Left ventricle myocardium inferior (tissue), 1 donor: ENCODE results near the gene IGFBP7. TPM values are rescaled to one million over a fixed set of nuclear protein-coding genes. Genes with fewer than 3 reads are reported as not detected.

Source experiments
- DNase-seq: peaks from one replicate; pipeline ENCODE4 v3.0.0-alpha.2; 2020
- H3K27ac ChIP-seq: fragments of 200-600 bp; replicated peaks from 2 replicates; pipeline ENCODE4 v1.8.0; 2021
- H3K27me3 ChIP-seq: fragments of 200-600 bp; 2 replicates; pipeline ENCODE4 v1.8.0; 2021; ENCODE audit warnings: low read depth
- H3K36me3 ChIP-seq: fragments of 200-600 bp; 2 replicates; pipeline ENCODE4 v1.8.0; 2021
- H3K4me1 ChIP-seq: fragments of 200-600 bp; 2 replicates; pipeline ENCODE4 v1.8.0; 2021
- H3K4me3 ChIP-seq: fragments of 200-600 bp; 2 replicates; pipeline ENCODE4 v1.8.0; 2021; ENCODE audit warnings: mild to moderate bottlenecking, moderate library complexity
- H3K9me3 ChIP-seq: fragments of 200-600 bp; replicated peaks from 2 replicates; pipeline ENCODE4 v1.8.0; 2021
- CTCF ChIP-seq: fragments of 200-600 bp; IDR thresholded peaks from 2 replicates; pipeline ENCODE4 v1.8.0; 2021; ENCODE audit warnings: antibody characterized with exemption, mild to moderate bottlenecking, borderline replicate concordance
- intact Hi-C: fragments of 100-400 bp; cut with micrococcal nuclease; formaldehyde crosslinking; loops from one replicate; pipeline ENCODE4 v1.11.0; 2022
- total RNA-seq: library from RNA; stranded (reverse); fragmentation: NEBNext Ultra II Directional; extraction: Animal tissue kit (Norgen Biotek cat#: 25700); gene quantifications from one replicate; pipeline ENCODE4 v1.2.1, GENCODE V29; 2021
- donor health status: DM: no; HTN: yes; CAD: no; lungs with severe emphysema.

Gene IGFBP7
- total RNA-seq, 1 donor from 2014 or later = 698 TPM

DNA sequence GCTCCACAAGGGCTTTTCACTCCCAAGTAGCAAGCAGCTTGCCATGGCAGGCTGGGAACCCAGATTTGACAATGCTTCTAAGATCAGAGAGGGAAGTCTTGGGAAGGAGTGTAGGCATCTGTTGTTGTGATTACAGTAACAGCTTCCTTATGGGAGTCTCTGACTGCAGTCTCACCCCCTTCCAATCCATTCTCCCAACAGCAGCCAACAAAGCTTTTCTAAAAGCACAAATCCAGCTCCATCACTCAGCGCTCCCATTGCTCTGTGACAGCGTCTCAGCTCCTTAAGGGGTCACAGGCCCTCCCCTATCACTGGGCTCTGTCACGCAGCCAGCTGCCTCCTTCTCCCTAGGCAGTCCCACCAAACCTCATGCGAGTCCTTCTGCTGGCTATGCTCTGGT lies 7.1 kb downstream of the IGFBP7 start:
- Histone ChIP-seq H3K36me3 (no peaks in the 10 kb centered on the region), H3K4me3 (peak overlapping the region; percentile 28), H3K27me3 (no peaks in the 10 kb centered on the region), H3K9me3 (no peaks in the 10 kb centered on the region), H3K27ac (peak overlapping the region; percentile 98), H3K4me1 (peaks cover 100% of the 10 kb centered on the region)
- intact Hi-C loops = no loop called here
- TF ChIP-seq CTCF = no peak
- DNase-seq = peak; percentile 53

- Histone ChIP-seq H3K36me3 (no peaks in the 10 kb centered on the region), H3K4me1 (peaks cover 100% of the 10 kb centered on the region), H3K27me3 (no peaks in the 10 kb centered on the region), H3K4me3 (peak overlapping the region; percentile 28), H3K27ac (peak overlapping the region; percentile 98), H3K9me3 (no peaks in the 10 kb centered on the region)
- intact Hi-C loops = no loop called here
- peak; percentile 57 for DNase-seq
- TF ChIP-seq CTCF = no peak
These were observed 8.0 kb downstream of the IGFBP7 start for GRCh38 chr4:57102050-57102624.

DNA sequence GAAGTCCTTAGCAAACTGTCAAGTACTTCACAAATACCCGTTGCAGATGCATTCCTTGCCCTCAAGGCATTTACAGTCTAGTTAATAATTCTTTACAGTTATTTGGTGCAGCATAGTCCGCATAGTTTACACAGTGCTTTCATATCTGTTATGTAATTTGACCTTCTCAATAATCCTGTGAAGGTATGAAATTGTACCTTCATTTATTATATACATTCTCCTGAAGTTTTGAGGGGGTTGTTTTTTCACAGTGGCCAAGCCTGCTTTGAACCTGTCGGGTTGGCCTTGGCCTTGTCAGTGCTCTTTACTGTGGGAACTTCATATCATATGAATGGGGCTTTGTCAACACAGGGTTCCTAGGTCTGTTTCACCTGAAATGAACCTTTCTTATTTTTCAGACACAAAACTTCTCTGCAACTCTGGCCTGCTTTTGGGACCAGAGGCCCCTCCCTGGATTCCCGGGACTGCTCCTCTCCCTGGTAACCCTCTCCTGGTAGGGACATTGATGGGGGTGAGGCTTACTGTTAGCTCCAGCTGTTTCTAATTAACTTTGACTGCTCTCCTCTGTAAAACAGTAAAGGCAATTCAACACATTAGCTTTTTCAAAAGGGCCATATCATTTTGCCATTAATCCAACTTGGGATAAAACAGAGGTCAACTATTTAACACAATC lies 9.1 kb downstream of the IGFBP7 start:
- no peak for TF ChIP-seq CTCF
- no peak overlapping the region for H3K4me3 ChIP-seq
- DNase-seq = no peak
- no peaks in the 10 kb centered on the region for H3K27me3 ChIP-seq
- no peaks in the 10 kb centered on the region for H3K9me3 ChIP-seq
- intact Hi-C loops = no loop called here
- no peaks in the 10 kb centered on the region for H3K36me3 ChIP-seq
- H3K4me1 ChIP-seq = peaks cover 100% of the 10 kb centered on the region
- H3K27ac ChIP-seq = peak overlapping the region; percentile 98

- Histone ChIP-seq H3K4me1 (peaks cover 100% of the 10 kb centered on the region), H3K9me3 (no peaks in the 10 kb centered on the region), H3K36me3 (no peaks in the 10 kb centered on the region), H3K4me3 (no peak overlapping the region), H3K27me3 (no peaks in the 10 kb centered on the region), H3K27ac (peak overlapping the region; percentile 98)
- no peak for TF ChIP-seq CTCF
- no peak for DNase-seq
- intact Hi-C loops = no loop called here
These were observed 10.8 kb downstream of the IGFBP7 start for GRCh38 chr4:57099363-57099762.

- peak overlapping the region; percentile 98 for H3K27ac ChIP-seq
- no peak for TF ChIP-seq CTCF
- peak overlapping the region; percentile 12 for H3K4me3 ChIP-seq
- no peaks in the 10 kb centered on the region for H3K9me3 ChIP-seq
- H3K27me3 ChIP-seq = no peaks in the 10 kb centered on the region
- intact Hi-C loops = no loop called here
- no peaks in the 10 kb centered on the region for H3K36me3 ChIP-seq
- DNase-seq = no peak
- H3K4me1 ChIP-seq = peaks cover 100% of the 10 kb centered on the region
These were observed 11.2 kb downstream of the IGFBP7 start for GRCh38 chr4:57098941-57099340.
